ENCODE results near the gene KBTBD3.

KBTBD3 gene

DNA sequence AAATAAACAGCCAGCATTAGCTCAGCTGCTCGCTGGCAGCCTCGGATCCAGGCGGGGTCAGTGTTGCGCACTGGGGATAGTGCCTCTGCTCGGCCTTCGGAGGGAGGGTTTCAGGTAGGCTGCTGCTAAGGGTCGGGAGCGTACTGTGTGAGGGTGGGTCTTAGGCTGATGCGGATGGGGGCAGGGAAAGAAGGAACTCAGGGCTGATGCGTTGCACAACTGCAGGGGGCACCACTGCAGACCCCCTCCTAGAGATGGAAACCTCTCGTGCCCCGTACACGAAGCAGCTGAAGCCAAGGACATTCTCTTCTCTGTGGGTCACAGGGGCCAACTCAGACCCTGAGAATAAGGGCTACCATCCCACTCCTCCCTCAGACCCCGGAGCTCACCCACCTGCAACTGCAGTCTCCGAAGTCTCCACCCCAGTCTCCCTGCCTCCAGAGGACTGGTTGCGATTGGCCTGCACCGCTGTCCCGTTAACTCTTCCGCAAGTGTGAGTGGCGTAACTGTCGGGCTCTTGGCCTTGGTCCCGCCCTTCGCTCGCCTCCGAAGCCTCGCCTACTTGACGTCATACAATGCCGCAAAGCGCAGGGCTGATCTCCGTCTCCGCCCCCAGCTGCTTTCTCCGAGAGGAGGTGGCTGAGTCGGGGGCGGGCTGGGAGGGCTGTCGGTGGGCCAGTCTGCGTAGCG lies at the start of gene KBTBD3:
KBTBD3 (minus strand) TSS at position 429 of the 690 bp plus-strand sequence. CDS start 18,250 bp downstream, outside the sequence.
- DNase-seq: peak; percentile 98 to 100

GRCh38 chr11:106121570-106122320 lies 44.6 kb upstream of the KBTBD3 start:
- no peak for DNase-seq

- DNase-seq: no peak
Observed at GRCh38 chr11:106105986-106106385, 28.8 kb upstream of the KBTBD3 start.

GRCh38 chr11:106101819-106102218 lies 24.7 kb upstream of the KBTBD3 start:
- no peak for DNase-seq

- no peak for DNase-seq
Observed at GRCh38 chr11:106101370-106101769, 24.2 kb upstream of the KBTBD3 start.

DNA sequence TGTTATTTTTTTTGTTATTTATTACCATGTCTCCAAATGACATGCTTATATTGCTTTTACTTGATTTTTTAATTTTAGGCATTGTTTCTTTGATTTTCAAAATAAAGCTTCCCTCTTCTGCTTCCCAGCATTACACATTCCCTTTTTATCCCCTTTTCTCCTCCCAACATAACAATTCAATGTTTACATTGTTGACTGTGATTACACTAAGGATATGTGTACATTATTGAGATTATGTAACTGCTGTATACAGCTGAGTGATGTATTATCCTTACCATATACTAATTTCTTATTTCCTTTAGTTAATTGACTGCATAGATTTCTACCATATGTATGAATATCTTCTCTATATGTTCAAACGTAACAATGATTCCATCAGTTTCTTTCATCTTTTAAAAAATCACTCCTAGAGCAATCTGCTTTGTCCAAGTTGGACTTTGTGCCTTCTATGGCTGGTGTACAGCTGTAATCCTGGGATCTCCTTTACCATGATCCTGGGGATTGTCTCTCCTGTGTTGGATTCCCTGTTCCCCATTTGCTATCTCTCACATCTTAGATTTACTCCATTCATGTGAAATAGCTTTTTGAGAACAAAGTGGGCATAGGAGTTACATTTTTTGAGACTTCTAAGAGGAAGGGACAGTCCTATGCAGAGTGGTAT lies 21.9 kb upstream of the KBTBD3 start:
- DNase-seq: no peak

DNA sequence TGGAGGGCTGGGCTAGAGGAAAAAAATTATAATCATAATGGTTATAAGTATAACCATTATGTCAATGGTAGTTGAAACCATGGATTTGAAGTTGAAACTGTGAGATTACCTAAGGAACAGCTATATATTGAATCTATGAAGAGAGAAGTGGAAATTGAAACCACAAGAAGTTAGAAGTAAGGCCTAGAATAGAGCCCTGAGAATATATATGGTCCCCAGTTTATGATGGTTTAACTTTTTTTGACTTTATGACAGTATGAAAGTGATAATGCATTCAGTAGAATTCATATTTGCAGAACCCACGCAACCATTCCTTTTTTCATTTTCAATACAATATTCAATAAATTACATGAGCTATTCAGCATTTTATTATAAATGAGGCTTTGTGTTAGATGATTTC lies 15.3 kb upstream of the KBTBD3 start:
- DNase-seq: no peak

- no peak for DNase-seq
Observed at GRCh38 chr11:106091480-106092123, 14.5 kb upstream of the KBTBD3 start.

DNA sequence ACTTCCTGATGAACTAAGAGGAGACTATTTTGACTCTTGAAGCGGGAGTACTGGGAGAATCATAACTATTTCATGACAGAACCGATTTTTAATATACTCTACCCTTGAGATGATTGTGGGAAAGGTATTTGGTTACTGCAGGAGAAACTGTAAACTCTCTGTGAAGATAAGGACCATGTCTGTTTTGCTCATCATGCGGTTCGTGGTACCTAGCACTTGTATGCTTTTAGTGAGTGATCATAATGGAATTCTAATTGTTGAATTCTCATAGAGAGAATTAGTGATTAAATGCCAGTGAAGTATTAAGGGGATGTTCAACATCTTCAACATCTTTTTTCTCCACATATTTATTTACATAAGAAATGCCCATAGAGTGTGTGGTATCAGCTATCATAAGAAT lies 11.7 kb upstream of the KBTBD3 start:
- DNase-seq: no peak

DNA sequence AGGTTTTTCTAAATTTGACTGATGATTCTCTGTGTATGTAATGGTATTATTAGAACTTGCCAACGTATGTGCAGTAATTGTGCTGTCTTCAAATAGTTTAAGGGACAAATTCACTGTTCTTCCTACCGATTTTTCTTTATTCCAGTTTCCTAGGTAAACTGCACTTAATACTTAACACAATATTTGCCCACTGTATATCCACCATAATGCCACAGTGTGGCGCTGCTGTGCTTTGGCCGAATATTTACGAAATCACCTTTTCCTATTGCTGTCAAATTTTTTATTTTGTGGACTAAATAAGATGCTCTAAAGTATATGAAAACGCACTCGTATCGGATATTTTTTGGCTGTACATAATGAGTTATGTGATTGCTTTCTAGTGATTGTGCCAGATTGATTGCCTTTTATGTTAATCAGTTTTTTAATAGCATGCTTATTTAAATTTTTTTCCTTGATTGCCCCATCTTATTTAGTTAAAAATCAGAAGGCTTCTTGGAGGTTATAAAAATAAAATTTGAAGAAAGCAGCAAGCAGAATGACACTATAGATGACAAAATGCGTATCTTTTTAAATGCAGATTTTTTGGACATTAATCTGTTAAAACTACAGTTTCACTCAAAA lies 10.8 kb upstream of the KBTBD3 start:
- peak; percentile 35 to 71 for DNase-seq

GRCh38 chr11:106086850-106087249 lies 9.7 kb upstream of the KBTBD3 start:
- DNase-seq: no peak

DNA sequence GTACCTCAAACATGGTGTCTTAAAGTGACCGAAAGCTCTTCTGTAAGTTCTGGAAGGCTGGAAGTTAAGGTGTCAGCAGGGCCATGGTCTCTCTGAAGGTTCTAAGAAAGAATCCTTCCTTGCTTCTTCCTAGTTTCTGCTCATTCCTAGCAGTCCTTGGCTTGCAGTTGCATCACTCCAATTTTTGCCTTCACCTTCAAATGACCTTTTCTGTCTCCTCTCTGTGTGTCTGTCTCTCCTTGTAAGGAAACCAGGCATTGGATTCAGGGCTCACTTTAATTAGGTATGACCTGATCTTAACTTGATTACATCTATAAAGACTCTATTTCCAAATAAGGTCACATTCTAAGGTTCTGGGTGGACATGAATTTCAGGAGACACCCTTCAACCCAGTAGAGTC lies 9.0 kb upstream of the KBTBD3 start:
- no peak for DNase-seq

DNA sequence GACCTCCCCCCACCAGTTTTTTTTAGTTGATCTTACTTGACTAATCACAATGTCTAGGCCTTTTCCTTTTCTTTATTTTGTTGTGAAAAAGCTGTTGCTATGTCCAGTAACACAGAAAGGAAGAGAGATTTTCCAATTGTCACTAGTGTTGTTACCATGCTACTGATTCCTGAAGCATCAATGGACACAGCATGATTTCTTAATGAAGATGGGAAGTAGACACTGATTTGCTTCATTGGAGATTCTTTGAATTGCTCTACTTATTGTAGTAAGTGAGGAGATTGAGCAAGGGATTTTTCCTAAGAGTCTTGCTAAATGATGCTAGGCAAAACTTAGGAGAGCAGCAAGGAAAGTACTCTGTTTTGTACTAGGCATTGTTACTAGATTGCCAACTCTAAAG lies 4.9 kb upstream of the KBTBD3 start:
- no peak for DNase-seq

GRCh38 chr11:106077609-106078455 lies 685 bp upstream of the KBTBD3 start, which contains the start of gene AASDHPPT:
Gene AASDHPPT, plus strand, starts transcription at chr11:106077662. Its CDS starts 49 bp downstream, at chr11:106077711.
- DNase-seq: peak; percentile 56 to 78

DNA sequence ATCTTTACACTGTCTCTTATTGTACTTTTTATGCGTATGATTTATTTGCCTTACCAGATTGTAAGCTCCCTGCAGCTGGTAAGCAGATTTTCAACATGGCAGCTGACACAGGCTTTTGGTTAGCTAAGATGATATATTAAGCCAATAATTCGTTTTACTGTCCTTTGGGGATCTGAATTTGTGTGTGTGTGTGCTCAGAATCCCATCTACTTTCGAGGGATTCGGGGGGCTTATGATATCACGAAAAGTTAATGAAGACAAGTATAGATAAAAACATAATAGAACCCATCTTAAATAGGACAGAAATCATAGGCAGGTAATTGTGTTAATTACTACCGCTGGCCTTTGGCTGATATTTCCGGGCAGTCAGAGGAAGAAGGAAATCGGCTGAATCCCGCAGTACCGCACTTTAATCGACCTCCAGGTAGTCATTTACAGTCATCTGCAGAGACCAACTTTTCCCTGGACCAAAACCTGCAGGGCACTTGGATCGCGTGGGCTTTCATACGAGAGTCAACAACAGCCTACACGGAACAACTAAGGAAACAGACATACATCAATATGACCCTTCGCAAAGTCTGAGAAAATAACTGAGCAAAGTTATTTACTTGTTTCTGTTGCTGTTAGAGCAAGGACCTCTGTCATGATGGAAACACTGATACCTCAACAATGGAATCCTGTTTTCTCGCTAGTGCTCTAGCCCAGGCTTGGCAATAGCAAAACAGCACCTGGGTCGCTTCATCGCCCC lies 802 bp downstream of the KBTBD3 start:
- DNase-seq: peak in 1 of 2 experiments; percentile 16

- DNase-seq: no peak
Observed at GRCh38 chr11:106072804-106073203, 4.3 kb downstream of the KBTBD3 start.

GRCh38 chr11:106070606-106071005 lies 6.5 kb downstream of the KBTBD3 start:
- no peak for DNase-seq

GRCh38 chr11:106063009-106063408 lies 14.1 kb downstream of the KBTBD3 start:
- no peak for DNase-seq

- DNase-seq: no peak
Observed at GRCh38 chr11:106061954-106062949, 14.9 kb downstream of the KBTBD3 start.

All from NCI-H446 (cell line).